GM12892 (cell line): ENCODE results near the gene TSC1.

Experiments used
- POLR2A ChIP-seq: IDR thresholded peaks from 2 replicates; pipeline ENCODE4 v1.6.1; 2011; ENCODE audit warnings: low read depth, low read length, control low read depth
- POLR2AphosphoS5 ChIP-seq: IDR thresholded peaks from 2 replicates; pipeline ENCODE4 v1.6.1; 2011; ENCODE audit warnings: low read depth, low read length, control low read depth
- TAF1 ChIP-seq: IDR thresholded peaks from 2 replicates; pipeline ENCODE4 v1.6.1; 2011; ENCODE audit warnings: low read depth, mild to moderate bottlenecking, control low read depth, low read length, borderline replicate concordance

DNA sequence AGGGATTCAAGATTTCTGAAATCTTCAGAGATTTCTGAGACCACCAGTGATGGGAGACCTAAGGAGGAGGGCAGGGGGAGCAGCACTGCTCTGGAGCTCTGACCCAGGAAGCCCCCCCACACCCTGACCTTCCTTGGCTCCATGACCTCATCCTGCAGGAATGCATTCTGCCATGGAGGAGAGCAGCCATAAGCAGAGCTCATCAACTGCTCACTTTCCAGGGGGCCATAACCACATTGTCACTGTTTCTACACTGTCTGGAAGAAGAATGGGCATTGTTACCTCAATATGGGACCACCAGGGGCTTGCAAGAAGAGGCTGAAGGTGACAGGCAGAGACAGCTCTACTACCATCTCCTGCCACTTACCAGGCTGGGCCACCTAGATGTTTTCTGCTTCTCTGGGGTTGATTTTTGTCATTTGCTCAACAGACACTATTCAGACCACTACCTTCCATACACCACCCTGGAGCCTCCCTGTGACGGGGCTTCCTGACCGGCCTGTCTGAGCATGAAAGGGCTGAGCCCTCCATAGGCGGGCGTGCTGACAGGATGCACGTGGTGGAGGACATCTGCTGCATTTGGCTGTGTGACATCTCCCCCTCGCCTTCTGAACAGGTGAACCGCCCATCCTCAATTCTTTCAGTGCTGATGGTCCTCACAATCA is 2.3 kb upstream of the TSC1 start:
- TF ChIP-seq POLR2A (no peak), POLR2AphosphoS5 (no peak), TAF1 (no peak)
